WTC11 (cell line): ENCODE results near the gene DOK7.

ENCODE experiments used
- CTCF ChIP-seq: fragments of 200-600 bp; IDR thresholded peaks from 2 replicates; pipeline ENCODE4 v1.8.0; 2022; ENCODE audit warnings: antibody characterized with exemption
- MLX ChIP-seq: sonication (generic); formaldehyde crosslinking; IDR thresholded peaks from 2 replicates; pipeline ENCODE4 v1.8.1; 2023; ENCODE audit warnings: mild to moderate bottlenecking, missing genetic modification reagents, moderate library complexity

- TF ChIP-seq CTCF, result no peak
- no peak for TF ChIP-seq MLX (CRISPR knock-in tag)
Observed at GRCh38 chr4:3487861-3488260, 24.8 kb downstream of the DOK7 start.
